DND-41 (cell line): ENCODE results near the gene ADAMTS12.

ENCODE experiments used
- ATAC-seq: fragments of 200-7000 bp; cut with Tn5 transposase; 3 replicates; pipeline ENCODE4 v1.9.1; 2021; ENCODE audit warnings: low read depth; ENCODE audit not compliant: insufficient read depth
- DNase-seq: peaks from one replicate; pipeline ENCODE4 v3.0.0-alpha.2; 2020
- H2AFZ ChIP-seq: 2 replicates; pipeline ENCODE4 v1.6.0; 2012; ENCODE audit warnings: low read depth, low read length
- H3K27ac ChIP-seq: 2 replicates; pipeline ENCODE4 v1.5.1; 2012; ENCODE audit warnings: low read length, inconsistent platforms
- H3K27me3 ChIP-seq: fragments of 200-600 bp; sonication (generic); 2 replicates; pipeline ENCODE4 v1.6.0; 2012; ENCODE audit warnings: low read length, mild to moderate bottlenecking, inconsistent platforms; ENCODE audit not compliant: insufficient read depth, poor library complexity
- H3K36me3 ChIP-seq: 2 replicates; pipeline ENCODE4 v1.5.1; 2012; ENCODE audit warnings: low read length, inconsistent platforms; ENCODE audit not compliant: insufficient read depth
- H3K4me1 ChIP-seq: 2 replicates; pipeline ENCODE4 v1.5.1; 2012; ENCODE audit warnings: mild to moderate bottlenecking, low read length; ENCODE audit not compliant: insufficient read depth
- H3K4me2 ChIP-seq: 2 replicates; pipeline ENCODE4 v1.6.0; 2012; ENCODE audit warnings: mild to moderate bottlenecking, moderate library complexity, low read length, inconsistent platforms; ENCODE audit not compliant: insufficient read depth
- H3K4me3 ChIP-seq, 2 experiments: fragments of 200-600 bp in 1 of 2; shearing (Covaris generic) in 1 of 2; 2 replicates each; pipeline ENCODE4 v1.5.1; 2012 to 2016; ENCODE audit warnings: inconsistent platforms in 2 of 2, low read length in 2 of 2, mild to moderate bottlenecking in 2 of 2, low read depth in 1 of 2, moderate library complexity in 1 of 2
- H3K79me2 ChIP-seq: 2 replicates; pipeline ENCODE4 v1.6.0; 2012; ENCODE audit warnings: low read length, inconsistent platforms; ENCODE audit not compliant: insufficient read depth
- H3K9ac ChIP-seq: 2 replicates; pipeline ENCODE4 v1.6.0; 2012; ENCODE audit warnings: low read depth, mild to moderate bottlenecking, inconsistent platforms, low read length, moderate library complexity
- H3K9me3 ChIP-seq: 2 replicates; pipeline ENCODE4 v1.5.1; 2012; ENCODE audit warnings: low read length, moderate library complexity, mild to moderate bottlenecking, inconsistent platforms; ENCODE audit not compliant: insufficient read depth, severe bottlenecking
- H4K20me1 ChIP-seq: 2 replicates; pipeline ENCODE4 v1.6.0; 2012; ENCODE audit warnings: low read length; ENCODE audit not compliant: insufficient read depth
- EZH2 ChIP-seq: IDR thresholded peaks from 3 replicates; pipeline ENCODE4 v1.6.1; 2012; ENCODE audit warnings: borderline replicate concordance, low read depth, mild to moderate bottlenecking, moderate library complexity, low read length, inconsistent platforms; ENCODE audit not compliant: severe bottlenecking
- TF ChIP-seq, protein P1 (sequence below): IDR thresholded peaks from 2 replicates; pipeline ENCODE4 v1.5.1; 2012; ENCODE audit warnings: borderline replicate concordance, low read length, moderate library complexity, mild to moderate bottlenecking; ENCODE audit not compliant: poor library complexity, severe bottlenecking; ENCODE audit errors: extremely low read depth

Gene ADAMTS12

DNA sequence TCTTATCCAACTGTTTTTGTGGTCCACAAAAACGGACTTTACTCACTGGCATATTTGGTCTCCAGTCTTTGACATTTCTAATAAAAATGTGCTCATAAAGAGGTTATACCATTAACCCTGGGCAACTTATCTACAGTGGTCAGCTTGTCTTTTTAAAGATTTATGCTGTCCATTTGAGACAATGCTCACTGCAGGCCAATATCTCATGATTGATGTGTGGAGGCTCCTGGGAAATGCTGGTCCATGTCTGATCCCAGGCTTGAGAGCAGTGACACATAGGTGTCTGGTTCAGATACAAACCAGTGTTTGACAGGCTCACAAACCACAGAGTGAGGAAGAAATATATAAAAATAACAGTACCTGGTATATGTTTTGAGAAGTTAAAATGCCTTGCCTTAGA, 270.3 kb downstream of the ADAMTS12 start:
- H3K27me3 ChIP-seq = no peaks in the 10 kb centered on the region
- no peaks in the 10 kb centered on the region for H3K36me3 ChIP-seq
- no peaks in the 10 kb centered on the region for H3K4me1 ChIP-seq
- DNase-seq (no peak), ATAC-seq (no peak)
- H2AFZ ChIP-seq = no peak overlapping the region
- H3K27ac ChIP-seq = no peak overlapping the region
- H3K4me3 ChIP-seq = no peak overlapping the region
- H3K79me2 ChIP-seq = no peaks in the 10 kb centered on the region
- H3K9me3 ChIP-seq = peaks cover 3% of the 10 kb centered on the region
- no peak for TF ChIP-seq EZH2
- TF ChIP-seq, protein P1, sequence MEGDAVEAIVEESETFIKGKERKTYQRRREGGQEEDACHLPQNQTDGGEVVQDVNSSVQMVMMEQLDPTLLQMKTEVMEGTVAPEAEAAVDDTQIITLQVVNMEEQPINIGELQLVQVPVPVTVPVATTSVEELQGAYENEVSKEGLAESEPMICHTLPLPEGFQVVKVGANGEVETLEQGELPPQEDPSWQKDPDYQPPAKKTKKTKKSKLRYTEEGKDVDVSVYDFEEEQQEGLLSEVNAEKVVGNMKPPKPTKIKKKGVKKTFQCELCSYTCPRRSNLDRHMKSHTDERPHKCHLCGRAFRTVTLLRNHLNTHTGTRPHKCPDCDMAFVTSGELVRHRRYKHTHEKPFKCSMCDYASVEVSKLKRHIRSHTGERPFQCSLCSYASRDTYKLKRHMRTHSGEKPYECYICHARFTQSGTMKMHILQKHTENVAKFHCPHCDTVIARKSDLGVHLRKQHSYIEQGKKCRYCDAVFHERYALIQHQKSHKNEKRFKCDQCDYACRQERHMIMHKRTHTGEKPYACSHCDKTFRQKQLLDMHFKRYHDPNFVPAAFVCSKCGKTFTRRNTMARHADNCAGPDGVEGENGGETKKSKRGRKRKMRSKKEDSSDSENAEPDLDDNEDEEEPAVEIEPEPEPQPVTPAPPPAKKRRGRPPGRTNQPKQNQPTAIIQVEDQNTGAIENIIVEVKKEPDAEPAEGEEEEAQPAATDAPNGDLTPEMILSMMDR = no peak
- no peak overlapping the region for H3K9ac ChIP-seq
- no peaks in the 10 kb centered on the region for H4K20me1 ChIP-seq
- no peak overlapping the region for H3K4me2 ChIP-seq

DNA sequence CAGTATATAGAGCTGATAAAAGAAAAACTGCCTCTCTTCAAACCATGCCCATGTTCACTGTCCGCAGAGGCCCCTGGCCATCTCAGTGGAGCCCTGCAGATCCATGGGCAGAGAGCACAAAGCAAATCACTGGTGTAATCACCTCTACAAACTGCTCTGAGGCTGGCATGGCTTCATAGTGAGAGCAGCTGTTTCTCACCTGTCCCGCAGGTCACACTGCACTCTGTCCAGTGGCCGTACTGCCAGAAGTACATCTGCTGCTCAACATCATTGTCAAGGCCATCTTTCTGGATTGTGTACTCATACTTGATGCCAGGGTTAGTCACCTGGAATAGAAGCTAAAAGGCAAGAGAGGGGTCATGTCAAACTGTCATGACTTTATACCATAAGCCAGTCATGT, 277.8 kb downstream of the ADAMTS12 start:
- H3K27ac ChIP-seq = no peak overlapping the region
- H2AFZ ChIP-seq = no peak overlapping the region
- no peaks in the 10 kb centered on the region for H3K79me2 ChIP-seq
- no peak overlapping the region for H3K4me3 ChIP-seq
- H3K36me3 ChIP-seq = no peaks in the 10 kb centered on the region
- no peak overlapping the region for H3K4me2 ChIP-seq
- DNase-seq = no peak
- H3K27me3 ChIP-seq = no peaks in the 10 kb centered on the region
- H4K20me1 ChIP-seq = no peaks in the 10 kb centered on the region
- no peak overlapping the region for H3K9ac ChIP-seq
- no peaks in the 10 kb centered on the region for H3K9me3 ChIP-seq
- no peak for ATAC-seq
- no peak for TF ChIP-seq EZH2
- H3K4me1 ChIP-seq = no peaks in the 10 kb centered on the region

DNA sequence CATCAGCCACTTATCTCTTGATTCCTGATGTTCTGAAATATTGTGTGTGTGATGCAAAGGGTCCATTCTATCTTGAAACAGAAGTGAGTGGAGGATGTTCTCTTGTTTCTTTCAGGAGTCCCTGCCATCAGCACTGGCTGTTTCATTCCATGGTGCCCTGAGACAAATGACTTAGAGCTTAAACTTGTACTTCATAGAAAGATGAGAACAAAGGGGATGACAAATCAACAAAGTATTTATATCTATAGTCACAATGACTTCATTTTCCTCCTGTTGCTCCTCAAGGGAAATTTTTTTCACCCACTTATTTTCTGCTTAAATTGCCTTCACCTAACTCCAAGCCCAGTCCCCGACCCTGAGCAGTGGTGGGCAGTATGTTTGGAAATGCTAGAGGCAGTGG, 279.4 kb downstream of the ADAMTS12 start:
- no peak overlapping the region for H3K4me3 ChIP-seq
- no peak overlapping the region for H3K4me2 ChIP-seq
- H4K20me1 ChIP-seq = no peaks in the 10 kb centered on the region
- no peaks in the 10 kb centered on the region for H3K4me1 ChIP-seq
- TF ChIP-seq, protein P1 = no peak
- TF ChIP-seq EZH2 = no peak
- H3K9ac ChIP-seq = no peak overlapping the region
- ATAC-seq = no peak
- H3K27me3 ChIP-seq = no peaks in the 10 kb centered on the region
- H3K79me2 ChIP-seq = no peaks in the 10 kb centered on the region
- H3K36me3 ChIP-seq = no peaks in the 10 kb centered on the region
- no peak overlapping the region for H3K27ac ChIP-seq
- DNase-seq = no peak
- no peak overlapping the region for H2AFZ ChIP-seq
- H3K9me3 ChIP-seq = no peaks in the 10 kb centered on the region

- Histone ChIP-seq H3K9ac (no peak overlapping the region), H3K4me2 (no peak overlapping the region), H2AFZ (no peak overlapping the region), H3K4me3 (no peak overlapping the region), H4K20me1 (no peaks in the 10 kb centered on the region), H3K27me3 (no peaks in the 10 kb centered on the region), H3K9me3 (no peaks in the 10 kb centered on the region), H3K4me1 (no peaks in the 10 kb centered on the region), H3K27ac (no peak overlapping the region), H3K79me2 (no peaks in the 10 kb centered on the region), H3K36me3 (no peaks in the 10 kb centered on the region)
- no peak for ATAC-seq
- no peak for TF ChIP-seq EZH2
- TF ChIP-seq, protein P1 = no peak
- no peak for DNase-seq
Measured at GRCh38 chr5:33611877-33612276, 279.9 kb downstream of the ADAMTS12 start.
